ENCODE measurements around the gene MAML3.

MAML3 gene

DNA sequence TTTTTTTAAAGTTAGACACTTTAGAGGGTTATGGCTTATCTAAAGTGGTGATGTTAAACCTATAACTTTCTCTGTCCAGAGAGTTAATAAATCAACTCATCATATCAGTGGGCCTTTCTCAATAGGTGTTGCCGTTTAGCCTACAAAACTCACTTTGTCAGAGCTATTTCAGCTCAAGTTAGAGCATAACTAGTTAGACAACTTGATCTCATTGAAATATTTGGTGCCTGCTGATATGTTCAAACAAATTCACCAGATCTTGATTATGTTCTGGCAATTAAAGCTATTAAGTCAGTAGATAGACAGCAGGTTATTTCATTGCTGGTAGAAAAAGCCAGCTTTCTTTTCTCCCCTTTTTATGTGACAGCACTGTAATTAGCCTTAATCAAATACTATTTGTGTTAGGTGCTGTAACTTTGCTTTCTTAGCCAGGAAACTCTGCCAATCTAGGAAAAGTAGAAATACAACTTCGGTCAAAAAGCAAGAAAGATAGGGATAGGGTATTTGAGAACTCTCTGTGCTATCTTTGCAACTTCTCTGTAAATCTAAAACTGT lies 191.8 kb downstream of the MAML3 start:
- H3K4me2 ChIP-seq (ENCODE audit: low read length), result no peak overlapping the region
- no peaks in the 10 kb centered on the region for H3K27me3 ChIP-seq (ENCODE audit: insufficient read depth, low read length)
- no peaks in the 10 kb centered on the region for H3K36me3 ChIP-seq (ENCODE audit: insufficient read depth, low read length)
- no peaks in the 10 kb centered on the region for H3F3A ChIP-seq (ENCODE audit: insufficient read depth, low read length)
- no peaks in the 10 kb centered on the region for H3K4me1 ChIP-seq (ENCODE audit: insufficient read depth, low read length, severe bottlenecking)
- no peak for TF ChIP-seq EZH2 (IDR thresholded peaks at IDR 0.05; ENCODE audit: borderline replicate concordance, low read length)
- TF ChIP-seq, protein P1, sequence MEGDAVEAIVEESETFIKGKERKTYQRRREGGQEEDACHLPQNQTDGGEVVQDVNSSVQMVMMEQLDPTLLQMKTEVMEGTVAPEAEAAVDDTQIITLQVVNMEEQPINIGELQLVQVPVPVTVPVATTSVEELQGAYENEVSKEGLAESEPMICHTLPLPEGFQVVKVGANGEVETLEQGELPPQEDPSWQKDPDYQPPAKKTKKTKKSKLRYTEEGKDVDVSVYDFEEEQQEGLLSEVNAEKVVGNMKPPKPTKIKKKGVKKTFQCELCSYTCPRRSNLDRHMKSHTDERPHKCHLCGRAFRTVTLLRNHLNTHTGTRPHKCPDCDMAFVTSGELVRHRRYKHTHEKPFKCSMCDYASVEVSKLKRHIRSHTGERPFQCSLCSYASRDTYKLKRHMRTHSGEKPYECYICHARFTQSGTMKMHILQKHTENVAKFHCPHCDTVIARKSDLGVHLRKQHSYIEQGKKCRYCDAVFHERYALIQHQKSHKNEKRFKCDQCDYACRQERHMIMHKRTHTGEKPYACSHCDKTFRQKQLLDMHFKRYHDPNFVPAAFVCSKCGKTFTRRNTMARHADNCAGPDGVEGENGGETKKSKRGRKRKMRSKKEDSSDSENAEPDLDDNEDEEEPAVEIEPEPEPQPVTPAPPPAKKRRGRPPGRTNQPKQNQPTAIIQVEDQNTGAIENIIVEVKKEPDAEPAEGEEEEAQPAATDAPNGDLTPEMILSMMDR (IDR thresholded peaks at IDR 0.05; ENCODE audit: low read length), result no peak
- H3K4me3 ChIP-seq (ENCODE audit: low read depth, low read length, poor library complexity, severe bottlenecking), result no peak overlapping the region
- no peak overlapping the region for H3K9ac ChIP-seq (ENCODE audit: low read length)
- no peaks in the 10 kb centered on the region for H4K20me1 ChIP-seq (ENCODE audit: insufficient read depth, low read length)
- no peaks in the 10 kb centered on the region for H3K9me3 ChIP-seq (ENCODE audit: low read length)
- H3K9me2 ChIP-seq (ENCODE audit: low read depth, low read length), result no peaks in the 10 kb centered on the region
- H3K79me2 ChIP-seq (ENCODE audit: insufficient read depth, low read length), result no peaks in the 10 kb centered on the region
- H2AFZ ChIP-seq (ENCODE audit: low read length), result no peak overlapping the region
- H3K27ac ChIP-seq (ENCODE audit: low read depth, low read length, poor library complexity, severe bottlenecking), result no peak overlapping the region

DNA sequence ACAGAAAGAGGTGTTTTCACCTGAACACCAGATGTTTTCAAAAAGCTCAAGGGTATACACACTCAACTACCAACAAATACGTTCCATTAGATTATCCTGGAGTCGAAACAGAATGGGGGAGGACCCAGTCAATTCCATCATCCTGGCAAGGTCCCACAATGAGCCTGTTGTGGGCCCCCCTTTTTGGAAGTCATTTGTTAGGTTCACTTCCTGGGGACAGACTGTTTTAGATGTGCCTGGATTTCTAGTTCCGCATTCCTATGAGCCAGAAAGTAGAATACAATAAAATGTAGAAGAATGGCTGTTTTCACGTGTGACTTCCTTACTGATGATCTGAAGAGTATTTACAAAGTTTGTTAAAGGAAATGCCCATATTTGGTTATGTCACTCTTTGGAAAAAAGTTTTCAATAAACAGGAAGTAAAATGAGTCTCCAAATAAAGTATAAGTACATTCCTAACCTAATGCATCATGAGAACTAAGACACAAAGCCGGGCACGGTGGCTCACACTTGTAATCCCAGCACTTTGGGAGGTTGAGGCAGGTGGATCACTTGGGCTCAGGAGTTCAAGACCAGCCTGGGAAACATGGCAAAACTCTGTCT lies 192.5 kb downstream of the MAML3 start:
- Histone ChIP-seq H3K4me3 (ENCODE audit: low read depth, low read length, poor library complexity, severe bottlenecking) (no peak overlapping the region), H3K4me1 (ENCODE audit: insufficient read depth, low read length, severe bottlenecking) (no peaks in the 10 kb centered on the region), H2AFZ (ENCODE audit: low read length) (no peak overlapping the region), H3K79me2 (ENCODE audit: insufficient read depth, low read length) (no peaks in the 10 kb centered on the region), H3K4me2 (ENCODE audit: low read length) (no peak overlapping the region), H3K36me3 (ENCODE audit: insufficient read depth, low read length) (no peaks in the 10 kb centered on the region), H3K27ac (ENCODE audit: low read depth, low read length, poor library complexity, severe bottlenecking) (no peak overlapping the region), H3K27me3 (ENCODE audit: insufficient read depth, low read length) (no peaks in the 10 kb centered on the region), H3F3A (ENCODE audit: insufficient read depth, low read length) (no peaks in the 10 kb centered on the region), H3K9ac (ENCODE audit: low read length) (no peak overlapping the region), H4K20me1 (ENCODE audit: insufficient read depth, low read length) (no peaks in the 10 kb centered on the region), H3K9me2 (ENCODE audit: low read depth, low read length) (no peaks in the 10 kb centered on the region), H3K9me3 (ENCODE audit: low read length) (no peaks in the 10 kb centered on the region)
- TF ChIP-seq EZH2 (IDR thresholded peaks at IDR 0.05; ENCODE audit: borderline replicate concordance, low read length), result no peak
- TF ChIP-seq, protein P1 (IDR thresholded peaks at IDR 0.05; ENCODE audit: low read length), result no peak

DNA sequence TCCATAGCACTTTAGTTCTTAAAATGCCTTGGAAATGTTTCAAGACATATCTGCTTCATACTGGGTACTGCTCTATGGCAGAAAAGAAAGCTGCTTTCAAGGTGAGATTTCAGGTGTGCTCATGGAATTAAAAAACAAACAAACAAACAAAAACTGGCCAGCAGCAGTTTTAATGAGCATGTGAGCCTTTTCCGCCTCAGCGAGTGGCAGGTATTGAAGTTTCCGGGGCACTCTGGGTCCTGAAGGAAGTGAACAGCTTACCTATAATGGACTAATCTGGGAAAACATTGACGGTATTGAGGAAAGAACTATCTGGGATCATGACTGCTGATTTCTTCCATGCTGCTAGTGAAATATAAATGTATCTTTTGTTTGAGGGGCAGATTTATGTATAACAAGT lies 194.6 kb downstream of the MAML3 start:
- H3K9me3 ChIP-seq (ENCODE audit: low read length), result no peaks in the 10 kb centered on the region
- H3K4me1 ChIP-seq (ENCODE audit: insufficient read depth, low read length, severe bottlenecking), result no peaks in the 10 kb centered on the region
- no peak overlapping the region for H3K4me2 ChIP-seq (ENCODE audit: low read length)
- no peak overlapping the region for H3K9ac ChIP-seq (ENCODE audit: low read length)
- H2AFZ ChIP-seq (ENCODE audit: low read length), result no peak overlapping the region
- H3F3A ChIP-seq (ENCODE audit: insufficient read depth, low read length), result no peaks in the 10 kb centered on the region
- H3K27me3 ChIP-seq (ENCODE audit: insufficient read depth, low read length), result no peaks in the 10 kb centered on the region
- H3K36me3 ChIP-seq (ENCODE audit: insufficient read depth, low read length), result no peaks in the 10 kb centered on the region
- H4K20me1 ChIP-seq (ENCODE audit: insufficient read depth, low read length), result no peaks in the 10 kb centered on the region
- no peaks in the 10 kb centered on the region for H3K9me2 ChIP-seq (ENCODE audit: low read depth, low read length)
- H3K27ac ChIP-seq (ENCODE audit: low read depth, low read length, poor library complexity, severe bottlenecking), result no peak overlapping the region
- H3K79me2 ChIP-seq (ENCODE audit: insufficient read depth, low read length), result no peaks in the 10 kb centered on the region
- H3K4me3 ChIP-seq (ENCODE audit: low read depth, low read length, poor library complexity, severe bottlenecking), result no peak overlapping the region
- no peak for TF ChIP-seq EZH2 (IDR thresholded peaks at IDR 0.05; ENCODE audit: borderline replicate concordance, low read length)
- TF ChIP-seq, protein P1 (IDR thresholded peaks at IDR 0.05; ENCODE audit: low read length), result no peak
